K562 (cell line): ENCODE results near the gene PREX1. TPM values are rescaled to one million over a fixed set of nuclear protein-coding genes. Genes with fewer than 3 reads are reported as not detected.

ENCODE experiments used
- FOSL1 ChIP-seq: fragments of 200-800 bp; sonication (Bioruptor generic); conservative IDR thresholded peaks from 2 replicates; pipeline ENCODE4 v1.6.1; 2016; ENCODE audit warnings: missing genetic modification characterization, missing compliant biosample characterization
- HNRNPLL ChIP-seq: fragments of 200-400 bp; formaldehyde crosslinking; IDR thresholded peaks from 2 replicates; pipeline ENCODE4 v1.6.1; 2017; ENCODE audit warnings: low read length, low read depth, mild to moderate bottlenecking; ENCODE audit not compliant: poor library complexity, severe bottlenecking
- NBN ChIP-seq: fragments of 450-650 bp; IDR thresholded peaks from 2 replicates; pipeline ENCODE4 v1.6.1; 2016; ENCODE audit warnings: low read depth, mild to moderate bottlenecking
- NFIX ChIP-seq: fragments of 250-450 bp; sonication (Bioruptor Pico); IDR thresholded peaks from 2 replicates; pipeline ENCODE4 v1.4.0; 2020; ENCODE audit warnings: low read depth, mild to moderate bottlenecking, moderate library complexity
- RBBP5 ChIP-seq: fragments of 200-600 bp; sonication (generic); IDR thresholded peaks from 2 replicates; pipeline ENCODE4 v1.6.1; 2012; ENCODE audit warnings: borderline replicate concordance, mild to moderate bottlenecking, low read length, control low read depth, inconsistent platforms; ENCODE audit not compliant: insufficient read depth, poor library complexity, severe bottlenecking
- SNIP1 ChIP-seq: fragments of 450-650 bp; IDR thresholded peaks from 2 replicates; pipeline ENCODE4 v1.7.1; 2017; ENCODE audit warnings: low read depth, mild to moderate bottlenecking
- THRAP3 ChIP-seq: fragments of 450-650 bp; IDR thresholded peaks from 2 replicates; pipeline ENCODE4 v1.6.1; 2016; ENCODE audit warnings: mild to moderate bottlenecking, inconsistent platforms, borderline replicate concordance
- ZNF174 ChIP-seq: fragments of 250-450 bp; sonication (Bioruptor Pico); IDR thresholded peaks from 2 replicates; pipeline ENCODE4 v1.4.0; 2020; ENCODE audit warnings: mild to moderate bottlenecking
- ZNF3 ChIP-seq: fragments of 250-450 bp; sonication (Bioruptor Pico); IDR thresholded peaks from 2 replicates; pipeline ENCODE4 v1.5.0; 2021; ENCODE audit warnings: mild to moderate bottlenecking, moderate library complexity
- ZNF431 ChIP-seq: sonication (generic); formaldehyde crosslinking; IDR thresholded peaks from 2 replicates; pipeline ENCODE4 v1.8.0; 2022; ENCODE audit warnings: mild to moderate bottlenecking, missing genetic modification reagents
- ZNF644 ChIP-seq: fragments of 200-800 bp; sonication (Bioruptor generic); IDR thresholded peaks from 2 replicates; pipeline ENCODE4 v1.6.1; 2016; ENCODE audit warnings: low read depth, missing genetic modification characterization, missing compliant biosample characterization
- ZNF77 ChIP-seq: fragments of 250-450 bp; sonication (Bioruptor Pico); IDR thresholded peaks from 2 replicates; pipeline ENCODE4 v1.5.0; 2020
- polyA plus RNA-seq, 8 experiments: library from polyadenylated mRNA; depleted of rRNA in 4 of 8; stranded (reverse) in 5 of 8; unstranded in 3 of 8; fragments of >200 nt; fragmentation: Nextera tagmentation in 2 of 8; fragmentation: Illumina TruSeq in 1 of 8; extraction: Ambion mirVana in 2 of 8; extraction: Trizol in 1 of 8; gene quantifications; 2 replicates each; pipeline versions ENCODE4 v1.2.1 to v1.2.3, GENCODE V29; 2011 to 2014; ENCODE audit warnings: inconsistent platforms in 1 of 8, missing spikeins in 1 of 8
- total RNA-seq, 7 experiments: library from RNA; depleted of rRNA in 6 of 7; stranded (reverse); fragments of >200 nt in 6 of 7; fragmentation: Illumina TruSeq in 2 of 7; extraction: Trizol in 2 of 7; gene quantifications; 2 replicates each; pipeline versions ENCODE4 v1.2.1 to v1.2.3, GENCODE V29; 2011 to 2021; ENCODE audit warnings: low replicate concordance in 1 of 7
- TF ChIP-seq, protein P1 (sequence below): fragments of 450-650 bp; IDR thresholded peaks from 2 replicates; pipeline ENCODE4 v1.6.1; 2016; ENCODE audit warnings: borderline replicate concordance
- TF ChIP-seq, protein P2 (sequence below): sonication (generic); formaldehyde crosslinking; IDR thresholded peaks from 2 replicates; pipeline ENCODE4 v1.8.0; 2022; ENCODE audit warnings: mild to moderate bottlenecking, missing genetic modification reagents
- TF ChIP-seq, protein P3 (sequence below): sonication (generic); formaldehyde crosslinking; IDR thresholded peaks from 2 replicates; pipeline ENCODE4 v1.8.0; 2022; ENCODE audit warnings: missing genetic modification reagents, mild to moderate bottlenecking, borderline replicate concordance

Gene PREX1
- total and polyA plus RNA-seq, 9 of the 15 experiments (the other 6 are each of a cell fraction or from before 2014, with no cell fraction given): 0.37 to 10.4 (median 4.8) TPM

DNA sequence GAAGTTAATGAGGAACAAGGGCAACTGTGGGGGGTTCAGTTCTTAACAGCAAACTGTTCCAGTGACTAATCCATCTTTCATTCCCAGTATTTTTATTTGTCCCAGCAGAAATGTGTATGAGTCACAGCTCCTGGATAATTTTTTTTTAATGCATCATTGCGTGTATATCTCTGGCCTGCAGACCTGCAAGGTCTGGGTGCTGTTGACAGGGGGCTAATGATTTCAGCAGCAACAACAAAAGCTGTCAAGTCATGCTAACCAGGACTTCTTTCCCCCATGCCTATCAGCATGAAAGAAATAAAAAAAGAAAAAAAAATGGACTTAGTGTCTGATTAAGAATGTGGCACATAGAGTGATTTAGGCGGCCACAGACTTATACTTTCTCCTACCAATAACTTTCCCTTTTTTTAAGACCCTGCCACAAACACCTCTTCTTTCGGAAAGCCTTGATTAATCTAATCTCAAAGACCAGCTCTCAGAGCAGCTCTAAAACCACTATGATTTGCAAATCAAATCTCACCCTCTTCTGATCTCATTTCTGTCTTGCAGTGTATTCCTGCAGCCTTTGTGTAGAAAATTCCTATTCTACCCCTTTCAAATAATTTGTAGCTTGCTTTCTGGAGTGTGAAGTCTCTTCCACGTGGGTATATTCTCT lies 14.2 kb upstream of the PREX1 start (continued):
- TF ChIP-seq, protein P1, sequence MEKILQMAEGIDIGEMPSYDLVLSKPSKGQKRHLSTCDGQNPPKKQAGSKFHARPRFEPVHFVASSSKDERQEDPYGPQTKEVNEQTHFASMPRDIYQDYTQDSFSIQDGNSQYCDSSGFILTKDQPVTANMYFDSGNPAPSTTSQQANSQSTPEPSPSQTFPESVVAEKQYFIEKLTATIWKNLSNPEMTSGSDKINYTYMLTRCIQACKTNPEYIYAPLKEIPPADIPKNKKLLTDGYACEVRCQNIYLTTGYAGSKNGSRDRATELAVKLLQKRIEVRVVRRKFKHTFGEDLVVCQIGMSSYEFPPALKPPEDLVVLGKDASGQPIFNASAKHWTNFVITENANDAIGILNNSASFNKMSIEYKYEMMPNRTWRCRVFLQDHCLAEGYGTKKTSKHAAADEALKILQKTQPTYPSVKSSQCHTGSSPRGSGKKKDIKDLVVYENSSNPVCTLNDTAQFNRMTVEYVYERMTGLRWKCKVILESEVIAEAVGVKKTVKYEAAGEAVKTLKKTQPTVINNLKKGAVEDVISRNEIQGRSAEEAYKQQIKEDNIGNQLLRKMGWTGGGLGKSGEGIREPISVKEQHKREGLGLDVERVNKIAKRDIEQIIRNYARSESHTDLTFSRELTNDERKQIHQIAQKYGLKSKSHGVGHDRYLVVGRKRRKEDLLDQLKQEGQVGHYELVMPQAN: no peak
- TF ChIP-seq THRAP3: no peak
- TF ChIP-seq SNIP1: no peak
- no peak for TF ChIP-seq ZNF644 (tag)
- TF ChIP-seq, protein P2, sequence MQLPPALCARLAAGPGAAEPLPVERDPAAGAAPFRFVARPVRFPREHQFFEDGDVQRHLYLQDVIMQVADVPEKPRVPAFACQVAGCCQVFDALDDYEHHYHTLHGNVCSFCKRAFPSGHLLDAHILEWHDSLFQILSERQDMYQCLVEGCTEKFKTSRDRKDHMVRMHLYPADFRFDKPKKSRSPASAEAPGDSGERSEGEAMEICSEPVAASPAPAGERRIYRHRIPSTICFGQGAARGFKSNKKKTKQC (CRISPR knock-in tag): no peak
- peak; percentile 90 for TF ChIP-seq FOSL1 (tag)
- TF ChIP-seq ZNF431 (CRISPR knock-in tag): no peak
- no peak for TF ChIP-seq RBBP5
- TF ChIP-seq HNRNPLL: no peak
- no peak for TF ChIP-seq NBN
- TF ChIP-seq ZNF174 (CRISPR knock-in tag): no peak
- TF ChIP-seq NFIX (CRISPR knock-in tag): no peak
- TF ChIP-seq ZNF77 (CRISPR knock-in tag): no peak
- no peak for TF ChIP-seq ZNF3
- TF ChIP-seq, protein P3, sequence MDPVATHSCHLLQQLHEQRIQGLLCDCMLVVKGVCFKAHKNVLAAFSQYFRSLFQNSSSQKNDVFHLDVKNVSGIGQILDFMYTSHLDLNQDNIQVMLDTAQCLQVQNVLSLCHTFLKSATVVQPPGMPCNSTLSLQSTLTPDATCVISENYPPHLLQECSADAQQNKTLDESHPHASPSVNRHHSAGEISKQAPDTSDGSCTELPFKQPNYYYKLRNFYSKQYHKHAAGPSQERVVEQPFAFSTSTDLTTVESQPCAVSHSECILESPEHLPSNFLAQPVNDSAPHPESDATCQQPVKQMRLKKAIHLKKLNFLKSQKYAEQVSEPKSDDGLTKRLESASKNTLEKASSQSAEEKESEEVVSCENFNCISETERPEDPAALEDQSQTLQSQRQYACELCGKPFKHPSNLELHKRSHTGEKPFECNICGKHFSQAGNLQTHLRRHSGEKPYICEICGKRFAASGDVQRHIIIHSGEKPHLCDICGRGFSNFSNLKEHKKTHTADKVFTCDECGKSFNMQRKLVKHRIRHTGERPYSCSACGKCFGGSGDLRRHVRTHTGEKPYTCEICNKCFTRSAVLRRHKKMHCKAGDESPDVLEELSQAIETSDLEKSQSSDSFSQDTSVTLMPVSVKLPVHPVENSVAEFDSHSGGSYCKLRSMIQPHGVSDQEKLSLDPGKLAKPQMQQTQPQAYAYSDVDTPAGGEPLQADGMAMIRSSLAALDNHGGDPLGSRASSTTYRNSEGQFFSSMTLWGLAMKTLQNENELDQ: no peak
